NT2/D1 (cell line): ENCODE results near the gene WDR45B.

Experiments
- SUZ12 ChIP-seq: IDR thresholded peaks from 2 replicates; pipeline ENCODE4 v1.6.1; 2011; ENCODE audit not compliant: insufficient read length, insufficient read depth; ENCODE audit errors: extremely low read depth
- ZNF274 ChIP-seq: IDR thresholded peaks from 2 replicates; pipeline ENCODE4 v1.6.1; 2011; ENCODE audit warnings: mild to moderate bottlenecking, low read depth, low read length

DNA sequence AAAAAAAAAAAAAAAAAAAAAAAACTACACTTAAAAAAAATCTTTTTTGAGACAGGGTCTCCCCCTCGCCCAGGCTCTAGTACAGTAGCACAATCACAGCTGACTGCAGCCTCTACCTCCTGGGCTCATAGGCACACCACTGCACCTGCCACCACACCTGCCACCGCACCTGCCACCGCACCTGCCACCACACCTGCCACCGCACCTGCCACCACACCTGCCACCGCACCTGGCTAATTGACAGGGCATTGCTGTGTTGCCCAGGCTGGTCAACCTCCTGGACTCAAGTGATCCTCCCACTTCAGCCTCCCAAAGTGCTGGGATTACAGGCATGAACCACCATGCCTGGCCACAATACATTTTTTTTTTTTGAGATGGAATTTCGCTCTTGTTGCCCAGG lies 17.6 kb upstream of the WDR45B start:
- TF ChIP-seq SUZ12 = no peak
- TF ChIP-seq ZNF274 = no peak
